CD4-positive, alpha-beta T cell treated with Interferon gamma for 1 hour (primary cell): ENCODE data around the gene ZFAND2A.
"Not testable (repeated sequence)": the region's sequence is repeated elsewhere in the genome, so short reads cannot be mapped to it uniquely, and the experiment has no call there.

ENCODE experiments used
- DNase-seq: peaks from one replicate; pipeline ENCODE4 v3.0.0-alpha.2; 2020

Gene ZFAND2A, protein sequence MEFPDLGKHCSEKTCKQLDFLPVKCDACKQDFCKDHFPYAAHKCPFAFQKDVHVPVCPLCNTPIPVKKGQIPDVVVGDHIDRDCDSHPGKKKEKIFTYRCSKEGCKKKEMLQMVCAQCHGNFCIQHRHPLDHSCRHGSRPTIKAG

DNA sequence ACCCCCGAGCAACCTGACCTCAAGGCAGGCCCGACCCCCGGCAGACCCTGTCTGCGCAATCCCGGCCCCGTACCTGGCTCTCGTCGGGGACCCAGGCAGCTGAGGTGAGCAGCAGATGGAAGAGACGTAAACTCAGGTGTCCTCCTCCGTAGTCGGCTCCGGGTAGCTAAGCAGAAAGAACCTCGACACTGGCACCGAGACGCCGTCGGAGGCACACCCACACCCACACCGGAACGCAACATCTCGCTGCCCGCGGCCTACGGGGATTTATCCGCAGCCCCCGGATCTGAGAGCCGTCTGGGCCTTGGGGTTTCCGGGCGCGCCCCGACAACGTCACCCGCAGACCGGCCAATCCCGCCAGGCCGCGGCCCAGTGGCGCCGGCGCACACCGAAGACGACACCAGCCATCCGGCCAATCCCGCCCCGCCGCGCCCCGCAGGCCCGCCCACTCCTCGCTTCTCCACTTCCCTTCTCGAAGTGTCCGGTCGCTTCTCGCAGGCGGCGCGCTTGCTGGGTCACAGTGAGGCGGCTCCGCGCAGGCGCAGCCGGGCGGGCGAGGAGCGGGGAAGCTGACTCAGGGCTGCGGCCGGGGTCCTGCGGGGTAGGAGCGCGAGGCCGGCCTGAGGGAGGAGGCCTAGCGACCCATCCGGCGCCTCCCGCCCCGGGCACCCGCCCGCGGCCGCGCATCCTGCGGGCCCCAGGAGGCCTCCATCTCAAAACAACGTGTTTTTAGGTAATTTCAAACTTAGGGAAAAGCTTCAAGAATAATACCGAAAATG is at the start of gene ZFAND2A:
TSS of gene ZFAND2A (minus strand) at position 306 of the 779 bp plus-strand sequence. CDS start 1,984 bp downstream, outside the sequence.
- peak; percentile 98 for DNase-seq

DNA sequence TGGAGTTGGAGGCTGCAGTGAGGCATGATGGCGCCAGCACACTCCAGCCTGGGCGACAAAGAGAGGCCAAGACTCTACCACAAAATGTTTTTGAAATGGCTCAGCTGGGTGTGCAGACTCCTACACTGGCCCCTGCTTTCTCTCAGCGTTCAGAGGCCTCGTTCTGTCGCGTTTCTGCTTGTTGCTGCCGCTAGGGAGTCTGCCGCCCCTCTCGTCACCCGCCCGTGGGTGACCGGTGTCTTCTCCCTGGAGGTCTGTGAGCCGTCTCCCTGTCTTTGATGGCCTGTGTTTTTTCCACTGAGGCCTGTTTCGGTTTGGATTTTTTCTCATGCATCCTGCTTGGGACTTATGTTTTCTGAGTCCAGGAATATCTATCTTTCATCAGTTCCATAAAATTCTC is 49.1 kb upstream of the ZFAND2A start:
- no peak for DNase-seq

DNA sequence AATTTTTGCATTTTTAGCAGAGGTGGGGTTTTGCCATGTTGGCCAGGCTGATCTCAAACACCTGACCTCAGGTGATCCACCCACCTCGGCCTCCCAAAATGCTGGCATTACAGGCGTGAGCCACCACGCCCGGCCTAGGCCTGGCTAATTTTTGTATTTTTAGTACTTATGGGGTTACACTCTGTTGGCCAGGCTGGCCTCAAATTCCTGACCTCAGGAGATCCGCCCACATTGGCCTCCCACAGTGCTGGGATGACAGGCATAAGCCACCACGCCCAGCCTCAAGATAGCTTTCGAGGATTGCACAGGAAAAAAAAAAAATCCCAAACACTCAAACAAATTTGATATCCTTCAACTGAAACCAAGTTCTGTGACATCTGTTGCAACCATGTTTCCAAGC is 45.7 kb upstream of the ZFAND2A start:
- not testable (repeated sequence) for DNase-seq

DNA sequence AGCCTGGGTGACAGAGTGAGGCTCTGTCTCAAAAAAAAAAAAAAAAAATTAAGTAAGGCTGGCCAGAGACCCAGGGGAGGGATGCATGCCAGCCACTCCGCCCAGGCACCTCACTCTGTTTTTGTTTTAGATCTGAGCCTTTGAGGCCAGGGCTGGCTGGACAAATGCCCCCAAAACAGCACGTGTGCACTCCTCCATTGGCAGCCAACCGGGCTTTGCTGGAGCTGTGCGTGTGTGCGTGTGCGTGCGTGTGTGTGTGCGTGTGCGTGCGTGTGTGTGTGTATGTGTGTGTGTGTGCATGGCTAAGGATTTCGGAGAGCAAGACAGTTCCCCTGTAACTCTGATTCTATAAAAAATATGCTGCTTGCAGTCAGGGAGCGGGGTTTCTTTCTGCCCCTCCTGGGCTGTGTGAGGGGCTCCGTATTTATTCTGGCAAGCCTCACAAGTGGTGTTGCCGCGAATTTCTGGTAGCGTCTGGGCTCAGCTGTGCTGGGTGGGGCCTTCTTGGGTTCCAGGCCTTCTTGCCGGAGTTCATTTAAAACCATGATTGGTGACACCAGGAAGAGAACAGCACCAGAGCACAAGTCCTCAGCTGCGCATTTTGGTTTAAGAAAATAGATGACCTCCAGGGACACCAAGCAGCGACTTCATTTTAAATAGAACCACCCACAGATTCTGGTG is 44.6 kb upstream of the ZFAND2A start:
- DNase-seq, result no peak

DNA sequence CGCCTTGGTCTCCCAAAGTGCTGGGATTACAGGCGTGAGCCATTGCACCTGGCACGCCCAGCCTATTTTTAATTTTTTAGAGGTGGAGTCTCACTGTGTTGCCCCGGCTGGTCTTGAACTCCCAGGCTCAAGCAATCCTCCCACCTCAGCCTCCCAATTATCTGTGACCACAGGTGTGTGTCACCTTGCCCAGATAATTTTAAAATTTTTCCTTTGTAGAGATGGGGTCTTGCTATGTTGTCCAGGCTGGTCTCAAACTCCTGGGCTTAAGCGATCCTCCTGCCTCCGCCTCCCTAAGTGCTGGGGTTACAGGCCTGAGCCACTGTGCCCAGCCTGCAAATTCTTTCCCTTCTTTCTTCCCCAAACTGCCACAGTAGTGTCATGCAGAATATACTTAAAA is 42.9 kb upstream of the ZFAND2A start:
- DNase-seq, result not testable (repeated sequence)

DNA sequence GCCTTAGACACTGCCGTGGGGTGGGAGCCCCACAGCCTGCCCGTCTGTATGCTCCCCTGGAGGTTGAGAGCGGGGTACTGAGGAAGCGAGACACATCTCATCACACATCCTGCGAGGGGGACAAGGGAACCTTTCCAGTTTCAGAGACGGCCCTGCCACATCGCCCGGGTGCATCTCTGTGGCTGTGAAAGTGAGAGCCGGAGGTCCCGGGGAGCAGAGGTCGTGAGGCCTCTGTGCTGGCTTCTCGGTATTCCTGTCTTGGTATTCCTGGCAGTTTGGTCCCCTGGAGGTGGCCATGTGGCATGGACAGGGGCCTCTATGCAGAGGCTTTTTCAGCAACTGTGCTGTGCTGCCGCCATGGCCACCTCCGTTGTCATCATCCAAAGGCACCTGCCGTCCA is 41.9 kb upstream of the ZFAND2A start:
- no peak for DNase-seq

DNA sequence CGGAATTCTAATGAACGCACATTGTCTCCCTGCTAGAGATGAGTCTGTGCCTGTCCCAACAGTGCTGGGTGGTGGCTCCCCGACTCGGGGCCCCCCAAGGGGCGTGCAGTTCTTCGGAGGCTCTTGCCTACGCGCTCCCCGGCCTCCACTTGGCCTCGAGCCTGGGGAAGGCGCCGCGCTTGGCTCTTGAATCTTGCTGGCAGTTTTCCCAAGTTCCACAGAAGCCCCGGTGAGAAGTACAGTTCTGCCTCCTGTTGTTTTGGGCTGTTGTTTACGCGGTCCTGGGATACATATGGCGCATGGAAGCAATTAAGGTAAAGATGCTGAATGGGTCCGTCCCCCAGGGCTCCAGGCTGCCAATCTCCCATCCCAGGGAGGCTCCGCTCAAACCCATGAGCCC is 40.0 kb upstream of the ZFAND2A start:
- DNase-seq, result no peak

DNA sequence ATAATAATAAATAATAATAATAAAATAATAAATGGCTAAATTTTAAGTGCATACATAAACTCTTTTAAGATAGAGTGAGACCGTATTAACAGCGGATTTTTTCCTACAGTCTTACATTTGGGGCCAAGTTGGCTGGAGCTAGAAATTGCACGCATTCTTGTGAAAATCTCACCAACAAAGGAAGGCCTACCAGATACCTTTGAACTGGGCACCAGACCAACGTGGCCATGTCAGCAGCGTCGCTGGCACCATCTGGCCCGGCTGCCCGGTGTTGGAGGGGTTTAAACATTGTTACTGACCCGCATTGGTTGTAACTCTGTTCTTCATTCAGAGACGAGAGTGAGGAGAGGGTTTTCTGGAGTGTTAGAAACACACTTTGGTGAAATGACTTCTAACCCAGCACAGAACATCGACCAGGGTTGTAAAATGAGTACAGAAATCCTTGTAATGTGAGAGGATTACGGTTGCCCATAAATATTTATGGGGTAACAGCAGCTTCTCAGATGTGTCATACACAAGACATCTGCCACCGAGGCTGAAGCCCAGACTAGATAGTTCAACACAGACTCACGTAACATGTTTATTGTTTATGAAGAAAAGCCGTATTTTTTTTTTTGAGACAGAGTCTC is 38.1 kb upstream of the ZFAND2A start:
- no peak for DNase-seq

DNA sequence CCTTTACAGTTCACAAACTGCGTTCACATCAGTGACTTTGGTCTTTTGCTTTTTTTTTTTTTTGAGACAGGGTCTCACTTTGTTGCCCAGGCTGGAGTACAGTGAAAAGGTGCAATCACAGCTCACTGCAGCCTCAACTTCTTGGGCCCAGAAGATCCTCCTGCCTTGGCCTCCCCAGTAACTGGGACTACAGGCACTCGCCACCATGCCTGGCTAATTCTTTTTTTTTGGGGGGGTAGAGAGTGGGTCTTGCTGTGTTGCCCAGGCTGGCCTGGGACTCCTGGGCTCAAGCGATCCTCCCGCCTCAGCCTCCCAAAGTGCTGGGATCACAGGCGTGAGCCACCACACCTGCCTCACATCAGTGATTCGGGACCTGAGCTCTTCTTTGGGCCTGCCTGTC is 37.0 kb upstream of the ZFAND2A start:
- DNase-seq, result no peak

DNA sequence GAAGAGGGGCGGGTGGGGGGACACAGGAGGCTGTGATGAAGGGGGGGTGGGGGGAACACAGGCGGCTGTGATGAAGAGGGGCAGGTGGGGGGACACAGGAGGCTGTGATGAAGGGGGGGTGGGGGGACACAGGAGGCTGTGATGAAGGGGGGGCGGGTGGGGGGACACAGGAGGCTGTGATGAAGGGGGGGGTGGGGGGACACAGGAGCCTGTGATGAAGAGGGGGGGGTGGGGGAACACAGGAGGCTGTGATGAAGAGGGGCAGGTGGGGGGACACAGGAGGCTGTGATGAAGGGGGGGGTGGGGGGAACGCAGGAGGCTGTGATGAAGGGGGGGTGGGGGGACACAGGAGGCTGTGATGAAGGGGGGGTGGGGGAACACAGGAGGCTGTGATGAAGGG is 36.4 kb upstream of the ZFAND2A start:
- not testable (repeated sequence) for DNase-seq

DNA sequence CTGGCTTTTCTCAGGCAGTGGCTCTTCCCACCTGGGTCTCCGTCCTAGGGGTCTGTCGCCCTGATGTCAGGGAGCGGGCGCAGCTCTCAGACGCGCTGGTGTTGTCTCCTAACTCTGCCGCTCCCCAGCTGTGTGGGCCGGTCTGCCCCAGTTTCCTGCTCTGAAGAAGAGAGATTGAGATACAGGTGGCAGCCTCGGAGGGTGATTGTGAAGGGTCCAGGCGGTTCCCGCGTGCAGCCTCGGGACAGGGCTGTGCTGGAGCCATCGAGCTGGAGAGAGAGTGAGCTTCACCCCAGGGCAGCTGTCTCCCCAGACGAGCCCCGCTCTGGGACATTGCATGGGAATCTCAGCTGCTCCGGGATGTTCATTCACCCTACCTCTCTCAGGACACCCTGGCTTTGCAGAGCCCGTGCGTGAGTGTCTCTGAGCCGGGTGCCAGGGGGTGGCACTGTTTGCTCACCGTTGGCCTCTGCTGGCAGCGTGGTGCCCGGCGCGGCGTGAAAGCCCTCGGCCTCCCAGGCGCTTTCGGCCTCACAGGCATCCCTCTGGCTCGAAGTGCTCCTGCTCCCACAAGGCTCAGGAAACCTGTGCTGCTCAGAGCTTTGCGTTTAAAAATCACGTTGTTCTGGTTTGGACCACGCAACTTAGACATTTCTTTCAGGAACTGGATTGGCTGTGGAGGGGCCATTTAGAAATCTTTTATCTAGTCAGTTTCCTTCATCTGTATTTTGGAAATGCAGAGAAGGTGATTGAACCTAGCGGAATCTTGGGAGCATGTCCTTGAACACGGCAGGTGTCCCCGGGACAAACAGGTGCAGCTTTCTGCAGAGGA is 33.8 kb upstream of the ZFAND2A start:
- no peak for DNase-seq

DNA sequence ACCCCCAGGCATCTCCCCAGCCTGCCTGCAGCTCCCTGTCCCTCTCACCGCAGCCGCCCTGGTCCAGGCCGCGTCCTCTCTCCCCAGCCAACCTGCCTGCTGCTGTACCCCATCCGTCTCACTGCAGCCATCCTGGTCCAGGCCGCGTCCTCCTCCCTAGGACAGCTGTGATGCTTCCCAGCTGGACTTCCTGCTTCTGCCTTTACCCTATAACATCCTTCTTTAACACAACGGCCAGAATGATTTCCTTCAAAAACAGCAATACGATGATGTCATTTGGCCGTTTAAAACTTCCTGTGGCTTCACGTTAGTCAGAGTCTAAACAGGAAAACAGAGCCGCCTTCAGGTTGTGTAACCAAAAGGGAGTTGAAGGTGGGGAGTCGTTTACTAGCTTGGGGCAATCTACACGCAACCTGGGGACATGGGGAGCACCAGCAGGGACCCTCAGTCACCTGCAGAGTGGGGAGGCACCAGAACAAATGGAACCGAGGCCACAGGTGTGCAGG is 32.2 kb upstream of the ZFAND2A start:
- no peak for DNase-seq

DNA sequence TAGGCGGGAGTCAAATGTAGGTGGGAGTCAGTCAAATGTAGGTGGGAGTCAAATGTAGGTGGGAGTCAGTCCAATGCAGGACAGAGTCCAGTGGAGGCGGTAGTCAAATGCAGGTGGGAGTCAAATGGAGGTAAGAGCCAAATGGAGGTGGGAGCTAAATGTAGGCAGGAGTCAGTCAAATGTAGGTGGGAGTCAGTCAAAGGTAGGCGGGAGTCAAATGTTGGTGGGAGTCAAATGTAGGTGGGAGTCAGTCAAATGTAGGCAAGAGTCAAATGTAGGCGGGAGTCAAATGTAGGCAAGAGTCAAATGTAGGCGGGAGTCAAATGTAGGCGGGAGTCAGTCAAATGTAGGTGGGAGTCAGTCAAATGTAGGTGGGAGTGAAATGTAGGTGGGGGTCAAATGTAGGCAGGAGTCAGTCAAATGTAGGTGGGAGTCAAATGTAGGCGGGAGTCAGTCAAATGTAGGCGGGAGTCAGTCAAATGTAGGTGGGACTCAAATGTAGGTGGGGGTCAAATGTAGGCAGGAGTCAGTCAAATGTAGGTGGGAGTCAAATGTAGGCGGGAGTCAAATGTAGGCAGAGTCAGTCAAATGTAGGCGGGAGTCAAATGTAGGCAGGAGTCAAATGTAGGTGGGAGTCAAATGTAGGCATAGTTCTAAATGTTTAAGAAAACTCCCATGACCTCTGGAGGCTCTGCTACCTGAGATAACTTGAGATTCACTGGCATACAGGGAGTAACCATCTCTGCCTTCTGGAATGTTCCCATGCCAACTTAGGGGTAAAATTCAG is 30.2 kb upstream of the ZFAND2A start:
- no peak for DNase-seq

DNA sequence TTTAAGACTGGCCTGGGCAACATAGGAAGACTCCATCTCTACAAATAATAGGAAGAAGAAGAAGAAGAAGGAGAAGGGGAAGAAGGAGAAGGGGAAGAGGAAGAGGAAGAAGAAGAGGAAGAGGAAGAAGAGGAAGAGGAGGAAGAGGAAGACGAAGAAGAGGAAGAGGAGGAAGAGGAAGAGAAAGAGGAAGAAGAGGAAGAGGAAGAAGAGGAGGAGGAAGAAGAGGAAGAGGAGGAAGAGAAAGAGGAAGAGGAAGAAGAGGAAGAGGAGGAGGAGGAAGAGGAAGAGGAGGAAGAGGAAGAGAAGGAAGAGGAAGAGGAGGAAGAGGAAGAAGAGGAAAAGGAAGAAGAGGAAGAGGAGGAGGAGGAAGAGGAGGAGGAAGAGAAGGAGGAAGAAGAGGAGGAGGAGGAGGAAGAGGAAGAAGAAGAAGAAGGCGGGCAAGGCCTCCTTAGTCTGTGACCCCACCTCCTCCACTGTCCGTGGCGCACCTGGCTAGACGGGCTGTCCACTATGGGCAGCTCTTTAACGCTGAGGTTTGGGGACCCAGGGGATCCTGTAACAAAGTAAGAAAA is 28.8 kb upstream of the ZFAND2A start:
- DNase-seq, result no peak

DNA sequence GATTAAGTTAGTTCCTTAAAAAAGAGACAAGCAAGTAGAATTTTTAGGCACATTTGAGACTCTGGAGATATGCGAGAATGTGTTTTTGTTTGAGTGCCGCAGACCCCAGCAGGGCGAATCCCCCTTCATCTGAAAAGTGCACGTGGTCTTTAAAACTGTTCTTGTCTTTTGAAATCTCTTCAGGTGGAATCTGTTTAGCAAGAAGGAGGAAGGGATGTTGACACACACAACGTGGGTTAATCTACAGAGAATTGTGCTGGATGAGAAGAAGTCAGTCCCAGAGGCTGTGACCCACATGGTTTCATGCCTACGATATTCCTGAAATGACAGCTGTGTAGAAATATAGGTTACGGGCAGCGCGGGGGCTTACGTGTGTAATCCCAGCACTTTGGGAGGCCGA is 27.1 kb upstream of the ZFAND2A start:
- no peak for DNase-seq

DNA sequence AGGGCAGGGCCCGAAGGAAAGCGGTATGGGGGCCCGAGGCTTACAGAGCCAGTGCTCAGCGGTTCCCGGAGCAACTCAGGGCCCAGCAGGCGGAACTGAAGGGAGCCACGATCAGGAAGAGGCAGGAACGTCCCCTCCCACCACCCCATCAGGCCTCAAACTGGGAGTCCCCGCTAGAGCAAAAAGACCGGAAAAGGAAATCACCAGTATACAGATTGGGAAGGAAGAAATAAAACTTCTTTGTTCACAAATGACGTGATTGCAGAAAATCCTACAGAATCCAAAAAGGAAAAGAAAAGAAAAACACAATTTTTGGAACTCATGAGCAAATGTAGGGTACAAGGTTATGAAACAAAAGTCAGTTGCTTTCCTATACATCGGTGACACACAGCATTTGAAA is 21.6 kb upstream of the ZFAND2A start:
- DNase-seq, result no peak

DNA sequence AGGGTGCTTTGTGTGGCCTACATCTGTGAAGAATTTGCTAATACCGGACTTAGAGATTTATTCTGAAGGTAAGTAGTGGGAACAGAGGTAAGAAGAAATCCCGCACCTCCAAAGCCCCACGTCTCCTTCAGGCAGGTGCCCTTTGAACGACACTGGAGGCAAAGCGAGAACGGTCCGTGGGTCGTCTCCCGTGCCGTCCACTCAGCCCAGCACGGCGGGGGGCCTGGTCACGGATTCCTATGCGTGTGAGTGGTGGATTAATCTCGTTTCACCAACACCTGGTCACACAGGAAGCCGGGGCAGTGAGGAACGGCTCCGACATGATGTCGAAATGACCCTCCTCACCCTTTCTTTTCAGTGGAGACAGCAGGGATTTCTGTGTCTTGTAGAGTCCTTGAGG is 21.0 kb upstream of the ZFAND2A start:
- no peak for DNase-seq

DNA sequence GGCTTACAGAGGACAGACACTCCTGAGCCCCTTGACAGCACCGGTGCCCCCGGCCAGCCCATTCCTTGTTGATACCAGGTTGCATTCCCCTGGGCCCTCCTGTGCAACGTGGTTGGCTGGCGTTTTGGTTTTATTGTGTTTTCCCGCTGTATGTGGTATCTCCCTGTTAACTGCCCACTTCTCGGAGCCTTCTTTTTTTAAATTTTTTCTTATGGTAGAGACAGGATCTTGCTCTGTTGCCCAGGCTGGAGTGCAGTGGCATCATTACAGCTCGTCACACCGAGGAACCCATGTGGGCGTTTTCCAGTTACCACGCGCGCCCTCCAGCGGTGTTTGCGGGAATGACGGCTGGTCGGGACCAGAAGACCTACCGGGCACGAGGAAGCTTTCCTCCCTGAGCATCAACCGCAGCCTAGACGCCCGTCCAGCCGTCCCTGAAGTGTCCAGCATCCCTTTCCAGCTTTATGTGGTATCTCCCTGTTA is 16.9 kb upstream of the ZFAND2A start:
- DNase-seq, result peak; percentile 68

DNA sequence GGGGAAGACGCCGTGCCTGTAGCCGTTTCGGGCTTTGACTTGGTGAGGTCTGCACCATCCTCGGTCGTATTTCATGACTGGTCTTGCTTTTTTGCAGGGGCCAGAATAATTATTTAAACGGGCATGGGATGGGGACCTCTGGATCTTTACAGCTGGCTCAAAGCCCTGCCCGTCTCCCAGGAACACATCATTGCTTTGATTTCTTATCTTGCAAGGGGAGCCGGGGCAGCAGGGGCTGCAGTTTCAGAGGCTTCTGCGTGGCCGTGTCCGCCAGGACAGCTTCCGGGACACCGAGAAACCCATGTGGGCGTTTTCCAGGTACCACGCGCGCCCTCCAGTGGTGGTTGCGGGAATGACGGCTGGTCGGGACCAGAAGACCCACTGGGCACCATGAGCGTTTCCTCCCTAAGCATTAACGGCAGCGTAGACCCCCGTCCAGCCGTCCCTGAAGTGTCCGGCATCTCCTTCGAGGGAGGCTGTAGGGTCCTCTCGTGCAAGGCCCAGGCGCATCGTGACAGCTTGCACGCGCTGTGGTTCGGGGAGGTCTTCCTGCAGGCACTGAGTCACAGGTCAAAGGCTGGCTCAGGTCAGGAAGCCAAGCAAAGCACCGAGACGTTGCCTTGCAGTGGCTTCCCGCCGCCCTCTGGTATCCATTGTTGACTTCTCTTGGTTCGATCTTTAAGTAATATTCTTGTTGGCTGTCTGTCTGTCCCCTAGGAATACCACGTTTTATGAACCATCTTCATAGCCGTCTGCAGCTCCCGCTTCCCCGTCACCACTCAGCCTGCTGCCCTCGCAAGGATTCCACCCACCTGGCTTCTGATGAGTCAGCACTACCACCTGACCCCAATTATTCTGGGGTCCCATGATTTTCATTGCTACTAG is 16.2 kb upstream of the ZFAND2A start:
- DNase-seq, result peak; percentile 62

DNA sequence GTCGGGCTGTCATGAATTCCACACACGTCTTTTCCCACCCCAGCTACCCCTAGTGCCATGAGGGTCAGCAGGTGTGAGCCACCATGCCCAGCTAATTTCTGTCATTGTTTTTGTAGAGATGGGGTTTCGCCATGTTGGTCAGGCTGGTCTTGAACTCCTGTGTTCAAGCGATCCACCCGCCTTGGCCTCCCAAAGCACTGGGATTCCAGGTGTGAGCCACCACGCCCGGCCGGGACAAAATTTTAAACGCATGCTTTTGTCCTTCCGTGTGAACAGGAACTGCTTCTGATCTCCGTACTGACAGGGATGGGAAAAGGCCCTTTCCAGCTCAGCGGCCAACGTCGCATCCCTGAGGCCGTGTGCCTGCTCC is 15.6 kb upstream of the ZFAND2A start:
- DNase-seq, result no peak
